H9 (cell line): ENCODE data around the gene KL. TPM values are rescaled to one million over a fixed set of nuclear protein-coding genes. Genes with fewer than 3 reads are reported as not detected.

ENCODE experiments used
- DNase-seq: peaks from one replicate; pipeline ENCODE4 v3.0.0-alpha.2; 2017
- H2AFZ ChIP-seq: one replicate; pipeline ENCODE4 v1.6.1; 2013; ENCODE audit warnings: mild to moderate bottlenecking, low read length, control low read depth, moderate library complexity
- H2AK5ac ChIP-seq: 2 replicates; pipeline ENCODE4 v1.6.1; 2013; ENCODE audit warnings: low read length, control low read depth, mixed read lengths; ENCODE audit not compliant: insufficient read length
- H2BK120ac ChIP-seq: one replicate; pipeline ENCODE4 v1.6.1; 2013; ENCODE audit warnings: low read depth, mild to moderate bottlenecking, low read length, control low read depth, inconsistent platforms; ENCODE audit not compliant: poor library complexity, severe bottlenecking
- H2BK12ac ChIP-seq: 2 replicates; pipeline ENCODE4 v1.6.1; 2013; ENCODE audit warnings: low read length, control low read depth, mixed read lengths, low read depth; ENCODE audit not compliant: insufficient read length
- H2BK15ac ChIP-seq: 2 replicates; pipeline ENCODE4 v1.6.1; 2013; ENCODE audit warnings: low read depth, low read length, control low read depth
- H2BK20ac ChIP-seq: one replicate; pipeline ENCODE4 v1.6.1; 2013; ENCODE audit warnings: low read depth, mild to moderate bottlenecking, low read length, control low read depth, inconsistent platforms; ENCODE audit not compliant: poor library complexity, severe bottlenecking
- H2BK5ac ChIP-seq: 2 replicates; pipeline ENCODE4 v1.6.1; 2013; ENCODE audit warnings: low read length, control low read depth, mixed read lengths; ENCODE audit not compliant: insufficient read length
- H3K14ac ChIP-seq: 2 replicates; pipeline ENCODE4 v1.6.1; 2013; ENCODE audit warnings: low read length, control low read depth; ENCODE audit not compliant: insufficient read depth
- H3K18ac ChIP-seq: 2 replicates; pipeline ENCODE4 v1.6.1; 2013; ENCODE audit warnings: low read depth, mild to moderate bottlenecking, mixed read lengths, low read length, control low read depth; ENCODE audit not compliant: insufficient read length
- H3K23ac ChIP-seq: 2 replicates; pipeline ENCODE4 v1.6.1; 2013; ENCODE audit warnings: low read length, control low read depth, mixed read lengths, low read depth; ENCODE audit not compliant: insufficient read length
- H3K23me2 ChIP-seq: 2 replicates; pipeline ENCODE4 v1.6.1; 2013; ENCODE audit warnings: low read depth, mild to moderate bottlenecking, mixed read lengths, low read length, control low read depth; ENCODE audit not compliant: insufficient read length, poor library complexity, severe bottlenecking
- H3K27ac ChIP-seq: 2 replicates; pipeline ENCODE4 v1.5.1; 2013; ENCODE audit warnings: low read length, control low read depth, mixed read lengths, low read depth; ENCODE audit not compliant: insufficient read length
- H3K27me3 ChIP-seq: 2 replicates; pipeline ENCODE4 v1.6.1; 2013; ENCODE audit warnings: low read length, control low read depth, inconsistent platforms; ENCODE audit not compliant: insufficient read depth
- H3K4ac ChIP-seq: 2 replicates; pipeline ENCODE4 v1.6.1; 2013; ENCODE audit warnings: low read depth, mild to moderate bottlenecking, control low read depth, inconsistent platforms, low read length, moderate library complexity
- H3K4me1 ChIP-seq: 2 replicates; pipeline ENCODE4 v1.6.1; 2013; ENCODE audit warnings: low read length, control low read depth, inconsistent platforms; ENCODE audit not compliant: insufficient read depth
- H3K4me2 ChIP-seq: 2 replicates; pipeline ENCODE4 v1.6.1; 2013; ENCODE audit warnings: low read length, control low read depth, mixed read lengths; ENCODE audit not compliant: insufficient read length, insufficient read depth
- H3K56ac ChIP-seq: 2 replicates; pipeline ENCODE4 v1.6.1; 2013; ENCODE audit warnings: low read depth, mild to moderate bottlenecking, mixed read lengths, low read length, control low read depth; ENCODE audit not compliant: insufficient read length
- H3K79me1 ChIP-seq: 2 replicates; pipeline ENCODE4 v1.6.1; 2013; ENCODE audit warnings: low read depth, mild to moderate bottlenecking, moderate library complexity, low read length, control low read depth, inconsistent platforms; ENCODE audit not compliant: insufficient read depth, poor library complexity, severe bottlenecking
- H3K79me2 ChIP-seq: 2 replicates; pipeline ENCODE4 v1.6.1; 2013; ENCODE audit warnings: low read length, control low read depth, inconsistent platforms; ENCODE audit not compliant: insufficient read depth
- H3K9ac ChIP-seq: 2 replicates; pipeline ENCODE4 v1.6.1; 2013; ENCODE audit warnings: low read length, control low read depth, mixed read lengths; ENCODE audit not compliant: insufficient read length; ENCODE audit errors: extremely low read depth
- H3K9me3 ChIP-seq: one replicate; pipeline ENCODE4 v1.6.1; 2013; ENCODE audit warnings: low read depth, low read length, inconsistent platforms; ENCODE audit not compliant: control insufficient read depth
- H3T11ph ChIP-seq: one replicate; pipeline ENCODE4 v1.6.1; 2013; ENCODE audit warnings: mild to moderate bottlenecking, low read length, control low read depth, inconsistent platforms
- H4K20me1 ChIP-seq: one replicate; pipeline ENCODE4 v1.6.1; 2013; ENCODE audit not compliant: control insufficient read depth, insufficient read length, insufficient read depth
- H4K5ac ChIP-seq: 2 replicates; pipeline ENCODE4 v1.6.1; 2013; ENCODE audit warnings: low read depth, mild to moderate bottlenecking, mixed read lengths, low read length, control low read depth; ENCODE audit not compliant: insufficient read length
- H4K8ac ChIP-seq: replicated peaks from 2 replicates; pipeline ENCODE4 v1.6.1; 2013; ENCODE audit warnings: low read length, control low read depth, mixed read lengths, low read depth; ENCODE audit not compliant: insufficient read length
- H4K91ac ChIP-seq: 2 replicates; pipeline ENCODE4 v1.6.1; 2013; ENCODE audit warnings: low read depth, mild to moderate bottlenecking, moderate library complexity, mixed read lengths, low read length, control low read depth; ENCODE audit not compliant: insufficient read length
- H3K27ac Mint-ChIP-seq, 3 experiments: 2 replicates in 2 of 3; 3 replicates in 1 of 3; pipeline ENCODE4 v1.8.0; 2020 to 2021; ENCODE audit warnings: mixed read lengths in 3 of 3, mild to moderate bottlenecking in 1 of 3, moderate library complexity in 1 of 3
- H3K27me3 Mint-ChIP-seq: 2 replicates; pipeline ENCODE4 v1.8.0; 2021; ENCODE audit warnings: low read depth, mild to moderate bottlenecking, moderate library complexity, mixed read lengths
- H3K36me3 Mint-ChIP-seq, 3 experiments: 2 replicates in 2 of 3; 3 replicates in 1 of 3; pipeline ENCODE4 v1.8.0; 2020 to 2021; ENCODE audit warnings: low read depth in 3 of 3, mixed read lengths in 3 of 3; ENCODE audit not compliant: insufficient read depth in 1 of 3
- H3K4me1 Mint-ChIP-seq, 2 experiments: 2 replicates each; pipeline ENCODE4 v1.8.0; 2020; ENCODE audit warnings: mixed read lengths in 2 of 2
- H3K4me3 Mint-ChIP-seq, 2 experiments: 2 replicates in 1 of 2; 3 replicates in 1 of 2; pipeline ENCODE4 v1.8.0; 2020 to 2021; ENCODE audit warnings: mild to moderate bottlenecking in 2 of 2, mixed read lengths in 2 of 2, moderate library complexity in 1 of 2
- H3K9me3 Mint-ChIP-seq, 2 experiments: 2 replicates in 1 of 2; 3 replicates in 1 of 2; pipeline ENCODE4 v1.8.0; 2020; ENCODE audit warnings: mild to moderate bottlenecking in 2 of 2, mixed read lengths in 2 of 2, moderate library complexity in 1 of 2
- WGBS: extraction: QIAGEN DNeasy Blood & Tissue Kit; methylation state at CpG from one replicate; pipeline ENCODE4 v1.1.7; 2013; ENCODE audit warnings: missing lambda C conversion rate, low lambda C conversion rate, mixed read lengths; ENCODE audit not compliant: insufficient read length; ENCODE audit errors: extremely low coverage; 5-methylcytosine and 5-hydroxymethylcytosine counted together
- total RNA-seq: library from RNA; stranded (reverse); gene quantifications from 2 replicates; pipeline ENCODE4 v1.2.1, GENCODE V29; 2021
- TF ChIP-seq, protein P1 (sequence below): fragments of 200-600 bp; sonication (generic); conservative IDR thresholded peaks from 3 replicates; pipeline ENCODE4 v1.8.0; 2021; ENCODE audit warnings: antibody characterized with exemption, mild to moderate bottlenecking

KL gene
- total RNA-seq, 1 experiment from 2014 or later, result not detected

DNA sequence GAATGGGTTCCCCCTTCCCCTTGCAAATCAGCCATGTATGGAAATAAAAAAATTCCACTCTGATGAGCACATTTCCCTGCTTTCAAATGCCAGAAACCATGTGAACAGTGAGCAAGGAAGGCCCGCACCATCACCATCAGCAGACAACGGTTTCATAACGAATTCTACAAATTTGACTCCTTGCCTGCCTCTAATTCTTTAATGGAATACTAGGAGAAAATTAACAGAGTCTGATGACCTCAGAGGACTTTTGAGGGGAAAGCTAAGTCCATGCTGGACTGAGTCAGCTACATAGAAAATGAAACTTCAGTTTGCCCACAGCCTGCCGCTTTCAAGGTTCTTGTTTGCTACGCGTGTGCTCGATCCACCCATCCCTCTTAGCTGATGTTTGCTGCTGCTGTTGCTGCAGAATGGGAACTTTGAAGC is 46.7 kb upstream of the KL start:
- no peaks in the 10 kb centered on the region for H3K79me1 ChIP-seq
- H3K4ac ChIP-seq, result no peak overlapping the region
- H4K20me1 ChIP-seq, result no peaks in the 10 kb centered on the region
- no peak overlapping the region for H3K14ac ChIP-seq
- H3K23me2 ChIP-seq, result no peaks in the 10 kb centered on the region
- H3K4me2 ChIP-seq, result no peak overlapping the region
- H2BK12ac ChIP-seq, result no peak overlapping the region
- H3K4me3 Mint-ChIP-seq, result no peak overlapping the region
- TF ChIP-seq, protein P1, sequence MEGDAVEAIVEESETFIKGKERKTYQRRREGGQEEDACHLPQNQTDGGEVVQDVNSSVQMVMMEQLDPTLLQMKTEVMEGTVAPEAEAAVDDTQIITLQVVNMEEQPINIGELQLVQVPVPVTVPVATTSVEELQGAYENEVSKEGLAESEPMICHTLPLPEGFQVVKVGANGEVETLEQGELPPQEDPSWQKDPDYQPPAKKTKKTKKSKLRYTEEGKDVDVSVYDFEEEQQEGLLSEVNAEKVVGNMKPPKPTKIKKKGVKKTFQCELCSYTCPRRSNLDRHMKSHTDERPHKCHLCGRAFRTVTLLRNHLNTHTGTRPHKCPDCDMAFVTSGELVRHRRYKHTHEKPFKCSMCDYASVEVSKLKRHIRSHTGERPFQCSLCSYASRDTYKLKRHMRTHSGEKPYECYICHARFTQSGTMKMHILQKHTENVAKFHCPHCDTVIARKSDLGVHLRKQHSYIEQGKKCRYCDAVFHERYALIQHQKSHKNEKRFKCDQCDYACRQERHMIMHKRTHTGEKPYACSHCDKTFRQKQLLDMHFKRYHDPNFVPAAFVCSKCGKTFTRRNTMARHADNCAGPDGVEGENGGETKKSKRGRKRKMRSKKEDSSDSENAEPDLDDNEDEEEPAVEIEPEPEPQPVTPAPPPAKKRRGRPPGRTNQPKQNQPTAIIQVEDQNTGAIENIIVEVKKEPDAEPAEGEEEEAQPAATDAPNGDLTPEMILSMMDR, result no peak
- no peaks in the 10 kb centered on the region for H3K79me2 ChIP-seq
- H3K9me3 ChIP-seq, result no peaks in the 10 kb centered on the region
- H3T11ph ChIP-seq, result no peak overlapping the region
- H2BK120ac ChIP-seq, result no peak overlapping the region
- no peak overlapping the region for H4K91ac ChIP-seq
- H3K27ac Mint-ChIP-seq, result no peak overlapping the region
- DNase-seq, result no peak
- H3K9me3 Mint-ChIP-seq, result no peaks in the 10 kb centered on the region
- peaks cover 0 to 5% of the 10 kb centered on the region in 2 experiments; a peak in 2 of 4 replicates for H3K4me1 Mint-ChIP-seq
- WGBS, result no CpG with 5 or more reads among the region's 7 CpGs
- H2BK20ac ChIP-seq, result no peak overlapping the region
- H4K5ac ChIP-seq, result no peak overlapping the region
- H3K18ac ChIP-seq, result no peak overlapping the region
- H3K56ac ChIP-seq, result no peak overlapping the region
- no peak overlapping the region for H2BK5ac ChIP-seq
- no peaks in the 10 kb centered on the region for H3K36me3 Mint-ChIP-seq
- no peak overlapping the region for H3K27ac ChIP-seq
- H2AK5ac ChIP-seq, result no peak overlapping the region
- H2AFZ ChIP-seq, result no peak overlapping the region
- H3K27me3 ChIP-seq, result no peaks in the 10 kb centered on the region
- no peaks in the 10 kb centered on the region; the same call in 1 of the 2 replicates for H3K27me3 Mint-ChIP-seq
- no peak overlapping the region for H2BK15ac ChIP-seq
- no peak overlapping the region for H4K8ac ChIP-seq
- H3K9ac ChIP-seq, result no peak overlapping the region
- H3K23ac ChIP-seq, result no peak overlapping the region
- H3K4me1 ChIP-seq, result no peaks in the 10 kb centered on the region
